HG03039 (cell line): Measurements from ENCODE around the gene MST1.

Experiments
- ATAC-seq: cut with Tn5 transposase; IDR thresholded peaks from one replicate; pipeline ENCODE4 v1.9.1; 2021; ENCODE audit warnings: mild to moderate bottlenecking, moderate library complexity; ENCODE audit not compliant: unreplicated experiment

MST1 gene

GRCh38 chr3:49658711-49659110 is 30.6 kb downstream of the MST1 start:
- ATAC-seq: no peak

- ATAC-seq: no peak
Measured at GRCh38 chr3:49657208-49657915, 31.9 kb downstream of the MST1 start.

GRCh38 chr3:49656541-49657112 is 32.6 kb downstream of the MST1 start:
- ATAC-seq: no peak

- no peak for ATAC-seq
Measured at GRCh38 chr3:49655731-49656285, 33.5 kb downstream of the MST1 start.

- no peak for ATAC-seq
Measured at GRCh38 chr3:49654955-49655556, 34.2 kb downstream of the MST1 start.

GRCh38 chr3:49654176-49654825 is 35.0 kb downstream of the MST1 start:
- ATAC-seq: no peak

- no peak for ATAC-seq
Measured at GRCh38 chr3:49653621-49654020, 35.7 kb downstream of the MST1 start.

GRCh38 chr3:49652903-49653415 is 36.3 kb downstream of the MST1 start:
- ATAC-seq: no peak

- ATAC-seq: no peak
Measured at GRCh38 chr3:49652218-49652902, 36.9 kb downstream of the MST1 start.

- no peak for ATAC-seq
Measured at GRCh38 chr3:49650637-49651036, 38.6 kb downstream of the MST1 start.

GRCh38 chr3:49650177-49650576 is 39.1 kb downstream of the MST1 start:
- no peak for ATAC-seq

- ATAC-seq: no peak
Measured at GRCh38 chr3:49649576-49649975, 39.7 kb downstream of the MST1 start.

GRCh38 chr3:49648354-49649019 is 40.8 kb downstream of the MST1 start:
- no peak for ATAC-seq

- no peak for ATAC-seq
Measured at GRCh38 chr3:49647741-49648140, 41.5 kb downstream of the MST1 start.

- no peak for ATAC-seq
Measured at GRCh38 chr3:49646236-49646635, 43.0 kb downstream of the MST1 start.

GRCh38 chr3:49644684-49645083 is 44.6 kb downstream of the MST1 start:
- no peak for ATAC-seq

- no peak for ATAC-seq
Measured at GRCh38 chr3:49642708-49643145, 46.5 kb downstream of the MST1 start.

- ATAC-seq: no peak
Measured at GRCh38 chr3:49641921-49642707, 47.2 kb downstream of the MST1 start.

- no peak for ATAC-seq
Measured at GRCh38 chr3:49641292-49641691, 48.0 kb downstream of the MST1 start.
